WI38 (cell line): ENCODE data around the gene LIMS2.

Experiments
- H3K4me3 ChIP-seq: 2 replicates; pipeline ENCODE4 v1.5.1; 2011; ENCODE audit warnings: low read depth, mild to moderate bottlenecking, control low read depth, low read length
- CTCF ChIP-seq: IDR thresholded peaks from 2 replicates; pipeline ENCODE4 v1.5.1; 2012; ENCODE audit warnings: low read depth, mild to moderate bottlenecking, control low read depth, low read length

Gene LIMS2

GRCh38 chr2:127643439-127644065, 31.8 kb downstream of the LIMS2 start:
- no peak for TF ChIP-seq CTCF
- H3K4me3 ChIP-seq = no peak overlapping the region

DNA sequence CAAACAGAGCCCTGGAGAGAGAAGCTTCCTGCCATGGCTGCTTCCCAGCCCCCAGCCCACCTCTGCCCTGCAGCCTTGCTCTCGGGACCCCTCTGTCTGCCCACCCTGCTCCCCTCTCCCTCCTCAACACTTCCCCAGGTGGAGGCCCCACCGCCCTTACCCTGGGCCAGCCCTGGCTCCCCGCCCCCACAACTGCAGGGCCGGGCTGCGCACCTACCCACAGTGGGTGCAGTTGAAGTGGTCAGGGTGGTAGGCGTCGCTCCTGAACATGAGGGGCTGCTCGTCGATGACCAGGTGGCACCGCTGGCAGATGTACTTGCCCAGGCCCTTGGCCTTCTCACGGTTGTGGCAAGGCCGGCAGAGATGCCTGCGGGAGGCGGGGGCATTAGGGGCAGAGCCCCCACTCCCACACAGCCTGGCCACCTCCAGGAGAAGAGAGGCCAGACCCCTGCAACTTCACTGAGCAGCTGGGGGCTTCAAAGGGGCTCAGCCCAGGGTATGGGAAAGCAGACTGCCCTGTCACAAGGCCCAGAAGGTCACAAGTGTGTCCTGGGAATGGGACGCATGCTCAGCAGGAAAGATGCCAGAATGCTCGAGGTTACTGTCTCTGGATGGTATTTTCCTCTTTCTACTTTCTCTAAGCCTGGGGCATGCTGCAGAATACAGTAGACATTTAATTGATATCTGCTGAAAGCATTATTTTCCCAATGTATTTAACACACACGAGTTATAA, 32.5 kb downstream of the LIMS2 start:
- TF ChIP-seq CTCF = no peak
- no peak overlapping the region for H3K4me3 ChIP-seq

- TF ChIP-seq CTCF = no peak
- H3K4me3 ChIP-seq = no peak overlapping the region
Observed at GRCh38 chr2:127641846-127642507, 33.4 kb downstream of the LIMS2 start.

- H3K4me3 ChIP-seq = no peak overlapping the region
- no peak for TF ChIP-seq CTCF
Observed at GRCh38 chr2:127641133-127641532, 34.2 kb downstream of the LIMS2 start.

- H3K4me3 ChIP-seq = no peak overlapping the region
- TF ChIP-seq CTCF = peak; percentile 16; the same call in 1 of the 2 replicates
Observed at GRCh38 chr2:127640082-127641072, 35.0 kb downstream of the LIMS2 start.

DNA sequence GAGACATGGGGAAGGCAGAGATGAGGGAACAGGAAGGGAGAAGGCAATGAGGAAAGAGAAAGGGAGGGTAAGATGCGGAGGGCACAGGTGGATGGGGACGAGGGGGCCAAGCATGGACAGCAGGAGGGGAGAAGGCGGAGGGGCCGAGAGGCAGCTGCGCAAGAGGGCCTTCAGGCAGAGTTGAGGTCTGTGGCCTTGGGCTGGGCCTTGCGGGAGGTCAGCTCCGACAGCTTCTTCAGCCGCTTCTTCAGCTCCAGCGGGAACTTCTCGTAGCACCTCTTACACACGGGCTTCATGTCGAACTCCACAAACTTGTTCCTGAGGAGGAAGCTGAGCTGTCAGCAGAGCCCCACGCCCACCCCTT, 36.2 kb downstream of the LIMS2 start:
- TF ChIP-seq CTCF = no peak
- no peak overlapping the region for H3K4me3 ChIP-seq
